GM11168 (cell line): ENCODE measurements around the gene KCNAB3.
"Not testable (repeated sequence)": the region's sequence is repeated elsewhere in the genome, so short reads cannot be mapped to it uniquely, and the experiment has no call there.

Source experiments
- in situ Hi-C: fragments of 300-500 bp; cut with MboI; formaldehyde crosslinking; loops from one replicate; pipeline ENCODE4 v1.12.0; 2022; ENCODE audit warnings: low sequenced_read_pairs; ENCODE audit not compliant: unreplicated experiment

KCNAB3 gene

GRCh38 chr17:7929158-7930023, at the start of gene KCNAB3:
Gene KCNAB3, minus strand, starts transcription at chr17:7929856. Its CDS starts 421 bp downstream, at chr17:7929435.
- in situ Hi-C loops = no loop called here

DNA sequence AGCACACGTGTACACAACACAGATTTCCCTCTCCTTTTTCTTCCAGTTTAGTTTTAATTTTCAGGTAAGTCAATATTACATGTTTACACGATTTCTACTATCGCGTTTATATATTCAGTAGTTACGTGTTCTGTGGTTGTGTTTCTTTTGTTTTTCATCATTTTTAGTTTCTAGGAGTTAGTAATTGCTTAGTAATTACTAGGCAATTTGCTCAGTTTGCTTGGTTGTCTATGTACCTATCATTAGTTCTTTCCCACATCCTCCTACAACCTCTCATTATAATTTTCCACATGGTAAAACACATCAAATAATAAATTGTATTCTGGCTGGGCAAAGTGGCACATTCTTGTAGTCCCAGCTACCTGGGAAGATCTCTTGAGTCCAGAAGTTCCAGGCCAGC, 48.1 kb upstream of the KCNAB3 start:
- in situ Hi-C loops = no loop called here

DNA sequence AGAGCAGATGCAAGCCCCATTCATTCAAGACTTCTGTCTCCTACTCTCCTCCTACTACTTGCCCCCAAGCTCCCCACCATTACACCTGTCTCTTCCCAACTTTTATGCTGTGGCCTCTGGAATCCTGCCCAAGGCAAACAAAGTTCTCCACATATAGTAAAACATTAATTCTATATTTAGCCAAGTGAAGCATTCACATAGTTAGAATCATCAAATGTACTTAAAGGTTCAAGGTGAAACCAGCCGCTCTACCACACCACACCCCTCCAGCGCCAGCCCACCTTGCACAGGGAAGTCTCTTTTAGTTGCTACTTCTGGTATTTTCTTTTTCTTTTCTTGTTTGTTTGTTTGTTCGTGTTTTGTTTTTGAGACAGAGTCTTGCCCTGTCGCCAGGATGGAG, 47.4 kb upstream of the KCNAB3 start:
- in situ Hi-C loops = no loop called here

DNA sequence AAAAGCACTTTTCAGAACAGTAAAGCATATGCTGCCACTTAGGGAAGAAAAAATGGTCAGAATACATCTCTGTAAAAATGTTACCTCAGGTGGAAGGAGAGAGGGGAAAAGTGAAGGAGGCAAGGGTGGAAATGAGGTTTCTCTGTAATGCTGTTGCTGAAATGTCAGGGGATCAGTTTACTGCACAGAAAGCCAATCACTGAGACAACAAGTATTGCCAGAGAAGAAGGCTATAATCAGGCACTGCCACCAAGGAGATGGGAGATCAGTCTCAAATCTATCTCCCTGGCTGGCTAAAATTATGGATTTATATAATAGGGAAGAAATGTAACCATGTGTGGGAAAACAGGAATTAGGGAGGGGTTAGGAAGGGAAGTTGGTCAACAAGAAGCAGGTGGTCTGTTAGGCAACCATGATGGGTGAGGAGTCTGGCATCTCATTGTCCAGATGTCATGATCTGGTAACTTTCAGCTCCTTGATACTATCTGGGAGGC, 45.0 kb upstream of the KCNAB3 start:
- in situ Hi-C loops = no loop called here

DNA sequence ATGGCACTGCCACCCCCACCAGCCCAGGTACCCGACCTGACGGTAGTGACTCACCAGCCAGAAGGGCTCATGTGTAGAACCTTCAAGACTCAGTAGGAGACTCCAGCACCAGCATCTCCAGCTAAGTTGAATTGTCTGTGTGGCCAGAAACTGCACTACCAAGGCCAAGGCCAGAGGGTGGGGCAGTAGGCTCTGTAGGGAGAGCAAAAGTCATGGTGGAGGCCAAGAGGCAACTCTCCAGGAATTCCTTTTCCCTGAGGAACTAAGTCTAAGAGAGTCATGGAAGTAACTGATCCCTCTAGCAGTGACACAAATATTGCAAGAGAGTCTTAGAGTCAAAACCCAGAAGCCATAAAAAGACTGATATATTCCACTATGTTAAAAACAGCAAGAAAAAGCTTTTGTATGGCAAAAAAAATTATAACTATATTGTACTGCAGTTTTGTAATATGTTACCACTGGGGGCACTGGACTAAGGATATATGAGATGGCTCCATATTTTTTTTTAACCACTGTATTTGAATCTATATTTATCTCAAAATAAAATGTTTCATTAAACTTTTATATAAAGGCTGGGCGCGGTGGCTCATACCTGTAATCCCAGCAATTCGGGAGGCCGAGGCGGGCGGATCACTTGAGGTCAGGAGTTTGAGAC, 42.6 kb upstream of the KCNAB3 start:
- in situ Hi-C loops = no loop called here

- in situ Hi-C loops = no loop called here
Observed at GRCh38 chr17:7971651-7972050, 42.0 kb upstream of the KCNAB3 start.

- in situ Hi-C loops = no loop called here
Observed at GRCh38 chr17:7969433-7969832, 39.8 kb upstream of the KCNAB3 start.

GRCh38 chr17:7967751-7968150, 38.1 kb upstream of the KCNAB3 start:
- in situ Hi-C loops = no loop called here

DNA sequence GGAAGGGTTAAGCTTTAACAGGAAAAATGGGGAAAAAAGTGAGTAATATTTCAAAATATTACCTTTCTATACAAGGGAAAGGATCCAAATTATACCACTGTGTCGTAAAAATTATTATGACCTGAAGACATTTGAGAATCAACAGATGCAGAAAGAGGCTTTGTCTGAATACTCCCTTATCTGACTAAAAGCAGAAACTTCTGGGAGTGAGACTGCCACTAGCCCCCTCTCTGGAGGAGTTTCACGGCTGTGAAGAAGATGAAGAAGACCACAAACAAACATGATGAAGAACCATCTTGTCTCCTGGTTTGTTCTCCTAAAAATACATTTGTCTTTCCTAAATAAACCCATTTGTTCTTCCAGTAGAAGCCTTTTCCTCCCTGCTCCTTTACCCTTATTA, 31.8 kb upstream of the KCNAB3 start:
- in situ Hi-C loops = no loop called here

DNA sequence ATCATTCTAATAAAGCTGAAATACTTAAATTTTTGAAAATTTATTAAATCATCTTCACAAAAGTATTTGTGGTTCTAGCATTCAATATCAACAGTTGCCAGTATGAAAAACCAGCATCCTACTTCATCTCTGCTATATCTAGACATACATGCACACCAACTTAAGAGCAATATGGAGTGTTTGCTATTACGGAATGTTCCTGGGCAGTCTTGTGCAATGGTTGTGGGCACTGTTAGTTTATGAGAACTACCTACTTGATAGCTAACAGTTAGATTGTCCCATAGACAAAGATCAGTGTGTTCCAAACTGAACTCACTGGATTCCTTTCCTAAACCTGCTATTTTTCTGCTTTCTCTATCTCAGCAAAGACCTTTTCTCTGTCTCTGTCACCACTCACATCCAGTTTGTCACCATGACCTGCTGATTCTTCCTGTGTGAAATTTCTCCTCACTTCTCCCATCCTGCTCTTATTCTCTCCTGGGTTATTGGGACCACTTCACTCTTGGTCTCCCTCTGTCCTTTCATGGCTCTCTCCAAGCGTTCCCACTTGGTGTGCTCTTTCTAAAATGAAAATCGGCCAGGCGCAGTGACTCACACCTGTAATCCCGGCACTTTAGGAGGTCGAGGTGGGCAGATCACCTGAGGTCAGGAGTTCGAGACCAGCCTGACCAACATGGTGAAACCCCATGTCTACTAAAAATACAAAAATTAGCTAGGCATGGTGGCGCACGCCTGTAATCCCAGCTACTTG, 30.0 kb upstream of the KCNAB3 start:
- in situ Hi-C loops = no loop called here

DNA sequence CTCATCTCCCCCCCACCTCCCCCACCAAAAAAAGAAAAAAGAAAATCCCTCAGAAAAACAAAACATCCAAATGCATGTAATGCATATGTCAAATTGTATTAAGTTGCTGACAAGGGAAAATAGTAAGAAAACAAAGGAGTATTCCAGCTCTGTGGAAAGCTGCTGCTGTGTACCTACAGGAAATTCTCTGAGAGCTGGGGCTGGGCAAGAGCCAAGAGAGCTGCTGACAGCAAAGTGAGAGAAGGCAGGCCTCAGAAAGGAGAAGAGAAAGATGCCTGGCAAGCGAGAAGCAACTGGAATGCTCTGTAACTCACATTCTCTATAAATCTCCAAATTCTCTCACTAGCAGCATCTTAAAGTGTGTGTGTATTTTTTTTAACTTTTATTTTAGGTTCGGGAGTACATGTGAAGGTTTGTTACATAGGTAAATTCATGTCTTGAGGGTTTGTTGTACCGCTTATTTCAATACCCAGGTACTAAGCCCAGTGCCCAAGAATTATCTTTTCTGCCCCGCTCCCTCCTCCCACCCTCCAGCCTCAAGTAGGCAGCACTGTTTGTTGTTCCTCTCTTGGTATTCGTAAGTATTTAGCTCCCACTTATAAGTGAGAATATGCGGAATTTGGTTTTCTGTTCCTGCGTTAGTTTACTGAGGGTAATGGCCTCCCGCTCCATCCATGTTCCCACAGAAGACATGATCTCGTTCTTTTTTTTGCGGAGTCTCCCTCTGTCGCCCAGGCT, 26.7 kb upstream of the KCNAB3 start:
- in situ Hi-C loops = no loop called here

DNA sequence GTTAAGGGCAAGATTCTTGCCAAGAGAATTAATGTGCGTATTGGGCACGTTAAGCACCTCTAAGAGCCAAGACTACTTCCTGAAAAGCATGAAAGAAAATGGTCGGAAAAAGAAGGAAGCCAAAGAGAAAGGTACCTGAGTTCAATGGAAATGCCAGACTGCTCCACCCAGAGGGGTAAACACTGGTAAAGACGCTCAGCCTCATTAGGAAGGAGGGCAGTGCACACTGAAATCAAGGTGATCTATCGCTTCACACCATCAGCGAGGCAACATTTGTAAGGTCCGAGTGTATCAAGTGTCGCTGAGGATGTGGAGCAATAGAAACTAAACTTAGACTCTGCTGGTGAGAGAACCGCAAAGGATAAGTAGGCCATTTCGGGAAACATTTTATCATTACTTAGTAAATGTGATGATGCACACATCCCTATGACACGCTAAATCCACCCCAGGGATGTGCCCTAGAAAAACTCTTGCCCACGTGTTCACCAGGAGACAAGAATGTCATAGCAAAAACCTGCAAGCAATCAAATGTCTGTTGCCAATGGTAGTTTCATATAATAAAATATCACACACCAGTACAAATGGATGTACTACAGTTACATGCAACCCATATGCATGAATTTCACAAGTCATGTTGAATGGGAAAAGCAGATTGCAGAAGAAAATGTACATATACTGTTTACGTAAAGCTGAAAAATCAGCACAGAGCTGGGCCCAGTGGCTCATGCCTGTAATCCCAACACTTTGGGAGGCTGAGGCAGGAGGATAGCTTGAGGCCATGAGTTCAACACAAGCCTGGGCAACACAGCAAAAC, 26.0 kb upstream of the KCNAB3 start:
- in situ Hi-C loops = no loop called here

DNA sequence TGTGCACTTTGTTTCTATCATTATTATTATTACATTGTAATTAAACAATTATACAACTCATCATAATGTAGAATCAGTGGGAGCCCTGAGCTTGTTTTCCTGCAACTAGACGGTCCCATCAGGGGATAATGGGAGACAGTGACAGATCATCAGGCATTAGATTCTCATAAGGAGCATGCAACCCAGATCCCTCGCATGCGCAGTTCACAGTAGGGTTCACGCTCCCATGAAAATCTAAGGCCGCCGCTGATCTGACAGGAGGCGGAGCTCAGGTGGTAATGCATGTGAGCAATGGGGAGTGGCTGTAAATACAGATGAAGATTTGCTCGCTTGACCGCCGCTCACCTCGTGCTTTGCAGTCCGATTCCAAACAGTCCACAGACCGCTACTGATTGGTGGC, 23.6 kb upstream of the KCNAB3 start:
- in situ Hi-C loops = not testable (repeated sequence)

- in situ Hi-C loops = no loop called here
Observed at GRCh38 chr17:7951143-7951792, 21.6 kb upstream of the KCNAB3 start.

GRCh38 chr17:7950578-7950977, 20.9 kb upstream of the KCNAB3 start:
- in situ Hi-C loops = no loop called here

- in situ Hi-C loops = no loop called here
Observed at GRCh38 chr17:7947651-7948050, 18.0 kb upstream of the KCNAB3 start.

GRCh38 chr17:7946441-7946840, 16.8 kb upstream of the KCNAB3 start:
- in situ Hi-C loops = no loop called here

DNA sequence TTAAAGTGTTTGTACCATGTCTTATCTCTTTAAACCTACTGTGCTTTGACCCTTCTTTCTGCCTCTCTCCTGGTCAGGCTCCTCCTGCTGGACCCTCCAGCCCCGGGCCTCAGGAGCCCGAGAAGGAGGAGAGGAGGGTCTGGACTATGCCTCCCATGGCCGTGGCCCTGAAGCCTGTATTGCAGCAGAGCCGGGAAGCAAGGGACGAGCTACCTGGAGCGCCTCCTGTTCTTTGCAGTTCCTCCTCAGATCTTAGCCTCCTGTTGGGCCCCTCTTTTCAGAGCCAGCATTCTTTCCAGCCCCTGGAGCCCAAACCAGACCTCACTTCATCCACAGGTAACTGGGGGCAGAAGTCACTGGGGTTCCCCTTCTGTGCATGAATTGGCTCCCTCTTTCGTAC, 16.0 kb upstream of the KCNAB3 start:
- in situ Hi-C loops = no loop called here

DNA sequence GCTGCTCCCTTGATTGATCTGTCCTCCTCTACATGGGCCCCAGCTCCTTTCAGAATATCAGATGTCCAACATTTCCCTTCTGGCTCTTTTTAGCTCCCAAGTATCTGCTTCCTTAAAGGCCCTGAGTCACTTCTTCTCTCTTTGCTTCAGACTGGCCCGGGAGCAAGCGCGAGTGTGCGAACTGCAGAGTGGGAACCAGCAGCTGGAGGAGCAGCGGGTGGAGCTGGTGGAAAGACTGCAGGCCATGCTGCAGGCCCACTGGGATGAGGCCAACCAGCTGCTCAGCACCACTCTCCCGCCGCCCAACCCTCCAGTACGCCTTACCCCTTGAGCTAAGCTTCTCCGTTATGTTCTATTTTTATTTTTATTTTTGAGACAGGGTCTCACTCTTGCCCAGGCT, 14.7 kb upstream of the KCNAB3 start:
- in situ Hi-C loops = no loop called here
